Measurements from ENCODE around the gene MMP21. TPM values are rescaled to one million over a fixed set of nuclear protein-coding genes. Genes with fewer than 3 reads are reported as not detected.
A peak's percentile ranks its signal among the peaks of the same experiment; 100 is the strongest.

The MMP21 gene
- 0.22 and 3.2 TPM in 2 replicates for total RNA-seq

- no peak for DNase-seq (ENCODE audit: low read depth in 2 of 2)
Observed at GRCh38 chr10:125775491-125776106, at the start of gene MMP21. Gene MMP21 (minus strand): TSS chr10:125775821. CDS start chr10:125775821, 0 bp downstream.

- peak in 1 of 2 donors; percentile 19 for DNase-seq (ENCODE audit: low read depth in 2 of 2)
Observed at GRCh38 chr10:125824736-125825135, 49.1 kb upstream of the MMP21 start.

- DNase-seq (ENCODE audit: low read depth in 2 of 2): peak in 1 of 2 donors; percentile 25
Observed at GRCh38 chr10:125823663-125824251, 48.1 kb upstream of the MMP21 start.

- DNase-seq (ENCODE audit: low read depth in 2 of 2): peak; percentile 92 to 95
Observed at GRCh38 chr10:125822878-125823662, 47.4 kb upstream of the MMP21 start, which contains the start of the genes BCCIP and UROS. Gene BCCIP (plus strand): TSS chr10:125823546. CDS start chr10:125823558, 12 bp downstream. Gene UROS (minus strand): TSS chr10:125823258. CDS start chr10:125816499, 6,759 bp downstream.

- DNase-seq (ENCODE audit: low read depth in 2 of 2): no peak
Observed at GRCh38 chr10:125820701-125821100, 45.1 kb upstream of the MMP21 start.

GRCh38 chr10:125817337-125817946 is 41.8 kb upstream of the MMP21 start:
- no peak for DNase-seq (ENCODE audit: low read depth in 2 of 2)

- no peak for DNase-seq (ENCODE audit: low read depth in 2 of 2)
Observed at GRCh38 chr10:125816548-125816947, 40.9 kb upstream of the MMP21 start.

GRCh38 chr10:125815764-125816163 is 40.1 kb upstream of the MMP21 start:
- DNase-seq (ENCODE audit: low read depth in 2 of 2): no peak

GRCh38 chr10:125812128-125812750 is 36.6 kb upstream of the MMP21 start:
- no peak for DNase-seq (ENCODE audit: low read depth in 2 of 2)

- DNase-seq (ENCODE audit: low read depth in 2 of 2): no peak
Observed at GRCh38 chr10:125811251-125811650, 35.6 kb upstream of the MMP21 start.

- DNase-seq (ENCODE audit: low read depth in 2 of 2): peak in 1 of 2 donors; percentile 54
Observed at GRCh38 chr10:125808047-125808446, 32.4 kb upstream of the MMP21 start.

GRCh38 chr10:125802739-125803138 is 27.1 kb upstream of the MMP21 start:
- no peak for DNase-seq (ENCODE audit: low read depth in 2 of 2)

- peak in 1 of 2 donors; percentile 94 for DNase-seq (ENCODE audit: low read depth in 2 of 2)
Observed at GRCh38 chr10:125802131-125802530, 26.5 kb upstream of the MMP21 start.

- DNase-seq (ENCODE audit: low read depth in 2 of 2): no peak
Observed at GRCh38 chr10:125801574-125801973, 26.0 kb upstream of the MMP21 start.

- DNase-seq (ENCODE audit: low read depth in 2 of 2): no peak
Observed at GRCh38 chr10:125799451-125800182, 24.0 kb upstream of the MMP21 start.

GRCh38 chr10:125797994-125798662 is 22.5 kb upstream of the MMP21 start:
- no peak for DNase-seq (ENCODE audit: low read depth in 2 of 2)

GRCh38 chr10:125797424-125797823 is 21.8 kb upstream of the MMP21 start:
- DNase-seq (ENCODE audit: low read depth in 2 of 2): no peak

- no peak for DNase-seq (ENCODE audit: low read depth in 2 of 2)
Observed at GRCh38 chr10:125795637-125796190, 20.1 kb upstream of the MMP21 start.

GRCh38 chr10:125795128-125795527 is 19.5 kb upstream of the MMP21 start:
- peak in 1 of 2 donors; percentile 42 for DNase-seq (ENCODE audit: low read depth in 2 of 2)

All from lung microvascular endothelial cell (primary cell).